OCI-LY3 (cell line): Measurements from ENCODE around the gene HPCAL1.

Experiments
- H2AFZ ChIP-seq: fragments of 200-600, 300-600 bp; shearing (Covaris generic); 2 replicates; pipeline ENCODE4 v1.6.0; 2014; ENCODE audit warnings: antibody characterized with exemption, low read depth, low read length
- H3K27ac ChIP-seq: fragments of 200-600, 300-600 bp; sonication (generic); 2 replicates; pipeline ENCODE4 v1.5.1; 2014; ENCODE audit warnings: mild to moderate bottlenecking, low read length, moderate library complexity, mixed read lengths
- H3K27me3 ChIP-seq: fragments of 200-600, 300-600 bp; sonication (generic); 2 replicates; pipeline ENCODE4 v1.6.1; 2014; ENCODE audit warnings: low read depth, low read length, mixed read lengths
- H3K36me3 ChIP-seq: fragments of 200-600, 300-600 bp; sonication (generic); replicated peaks from 2 replicates; pipeline ENCODE3; 2014; ENCODE audit warnings: low read depth, low read length, mixed read lengths
- H3K4me1 ChIP-seq: fragments of 300-600, 200-600 bp; sonication (generic); 2 replicates; pipeline ENCODE4 v1.6.1; 2014; ENCODE audit warnings: low read length, mixed read lengths
- H3K4me2 ChIP-seq: fragments of 200-600, 300-600 bp; sonication (generic); 2 replicates; pipeline ENCODE4 v1.6.1; 2014; ENCODE audit warnings: low read length, mixed read lengths
- H3K4me3 ChIP-seq: fragments of 300-600, 200-600 bp; sonication (generic); 2 replicates; pipeline ENCODE4 v1.5.1; 2014; ENCODE audit warnings: antibody characterized with exemption, mild to moderate bottlenecking, low read length, moderate library complexity
- H3K79me2 ChIP-seq: fragments of 300-600, 200-600 bp; shearing (Covaris generic); 2 replicates; pipeline ENCODE4 v1.6.1; 2014; ENCODE audit warnings: mild to moderate bottlenecking, low read length, mixed read lengths
- H3K9ac ChIP-seq: fragments of 300-600, 200-600 bp; shearing (Covaris generic); 2 replicates; pipeline ENCODE4 v1.6.0; 2014; ENCODE audit warnings: mild to moderate bottlenecking, low read length, moderate library complexity
- H3K9me3 ChIP-seq: fragments of 200-600, 300-600 bp; shearing (Covaris generic); 2 replicates; pipeline ENCODE4 v1.6.1; 2014; ENCODE audit warnings: low read length, mixed read lengths; ENCODE audit not compliant: insufficient read depth
- H4K20me1 ChIP-seq: fragments of 200-600, 300-600 bp; sonication (generic); 2 replicates; pipeline ENCODE4 v1.6.1; 2016; ENCODE audit warnings: low read length, mixed read lengths; ENCODE audit not compliant: insufficient read depth
- EZH2phosphoT487 ChIP-seq: fragments of 200-600 bp; shearing (Covaris generic); IDR thresholded peaks from 2 replicates; pipeline ENCODE4 v1.6.1; 2018; ENCODE audit warnings: antibody characterized with exemption, mixed run types, low read depth
- TF ChIP-seq, protein P1 (sequence below): fragments of 200-600, 300-600 bp; sonication (generic); IDR thresholded peaks from 2 replicates; pipeline ENCODE4 v1.5.1; 2014; ENCODE audit warnings: antibody characterized with exemption, low read length, low read depth

Gene HPCAL1

DNA sequence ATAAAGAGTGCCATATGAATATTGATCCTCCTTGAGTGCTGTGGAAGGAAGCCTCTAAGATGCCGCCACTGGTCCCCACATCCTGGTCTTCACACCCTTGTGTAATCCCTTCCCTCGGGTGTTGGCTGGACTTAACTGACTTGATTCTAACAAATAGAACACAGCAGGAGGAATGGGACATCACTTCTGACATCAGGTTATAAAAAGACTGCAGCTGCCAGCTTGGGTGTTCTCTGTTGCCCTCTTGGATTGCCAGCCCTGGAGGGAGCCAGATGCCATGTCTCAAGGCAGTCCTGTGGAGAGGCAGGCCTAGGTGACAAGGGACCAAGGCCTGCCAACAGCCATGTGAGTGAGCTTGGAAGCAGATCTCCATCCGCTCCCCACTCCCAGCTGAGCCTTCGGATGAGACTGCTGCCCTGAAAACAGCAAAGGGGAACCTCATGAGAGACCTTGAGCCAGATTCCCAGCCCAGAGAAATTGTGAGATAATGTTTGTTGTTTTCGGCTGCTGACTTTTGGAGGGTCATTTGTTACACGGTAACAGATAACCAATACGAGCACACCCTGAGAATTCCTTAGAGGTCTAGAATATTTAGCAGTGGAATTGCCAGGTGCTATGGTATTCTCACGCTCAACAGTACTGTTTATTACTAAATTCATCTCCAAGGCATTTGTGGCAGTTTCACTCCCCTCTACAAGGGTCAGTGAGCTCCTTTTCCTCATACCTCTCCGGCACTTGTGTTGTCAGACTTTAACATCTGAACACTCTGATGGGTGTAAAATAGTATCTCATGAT lies 32.5 kb downstream of the HPCAL1 start:
- Histone ChIP-seq H3K9me3 (no peaks in the 10 kb centered on the region), H3K79me2 (no peaks in the 10 kb centered on the region), H3K9ac (no peak overlapping the region), H2AFZ (no peak overlapping the region), H3K27me3 (peaks cover 4% of the 10 kb centered on the region; the same call in 1 of the 2 replicates), H4K20me1 (0 out of 2 replicates have a peak, but pooled peaks cover 3% of the 10 kb centered on the region), H3K36me3 (no peaks in the 10 kb centered on the region), H3K4me1 (peaks cover 23% of the 10 kb centered on the region), H3K4me2 (no peak overlapping the region), H3K27ac (no peak overlapping the region), H3K4me3 (no peak overlapping the region)
- TF ChIP-seq EZH2phosphoT487, result no peak
- TF ChIP-seq, protein P1, sequence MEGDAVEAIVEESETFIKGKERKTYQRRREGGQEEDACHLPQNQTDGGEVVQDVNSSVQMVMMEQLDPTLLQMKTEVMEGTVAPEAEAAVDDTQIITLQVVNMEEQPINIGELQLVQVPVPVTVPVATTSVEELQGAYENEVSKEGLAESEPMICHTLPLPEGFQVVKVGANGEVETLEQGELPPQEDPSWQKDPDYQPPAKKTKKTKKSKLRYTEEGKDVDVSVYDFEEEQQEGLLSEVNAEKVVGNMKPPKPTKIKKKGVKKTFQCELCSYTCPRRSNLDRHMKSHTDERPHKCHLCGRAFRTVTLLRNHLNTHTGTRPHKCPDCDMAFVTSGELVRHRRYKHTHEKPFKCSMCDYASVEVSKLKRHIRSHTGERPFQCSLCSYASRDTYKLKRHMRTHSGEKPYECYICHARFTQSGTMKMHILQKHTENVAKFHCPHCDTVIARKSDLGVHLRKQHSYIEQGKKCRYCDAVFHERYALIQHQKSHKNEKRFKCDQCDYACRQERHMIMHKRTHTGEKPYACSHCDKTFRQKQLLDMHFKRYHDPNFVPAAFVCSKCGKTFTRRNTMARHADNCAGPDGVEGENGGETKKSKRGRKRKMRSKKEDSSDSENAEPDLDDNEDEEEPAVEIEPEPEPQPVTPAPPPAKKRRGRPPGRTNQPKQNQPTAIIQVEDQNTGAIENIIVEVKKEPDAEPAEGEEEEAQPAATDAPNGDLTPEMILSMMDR, result no peak

DNA sequence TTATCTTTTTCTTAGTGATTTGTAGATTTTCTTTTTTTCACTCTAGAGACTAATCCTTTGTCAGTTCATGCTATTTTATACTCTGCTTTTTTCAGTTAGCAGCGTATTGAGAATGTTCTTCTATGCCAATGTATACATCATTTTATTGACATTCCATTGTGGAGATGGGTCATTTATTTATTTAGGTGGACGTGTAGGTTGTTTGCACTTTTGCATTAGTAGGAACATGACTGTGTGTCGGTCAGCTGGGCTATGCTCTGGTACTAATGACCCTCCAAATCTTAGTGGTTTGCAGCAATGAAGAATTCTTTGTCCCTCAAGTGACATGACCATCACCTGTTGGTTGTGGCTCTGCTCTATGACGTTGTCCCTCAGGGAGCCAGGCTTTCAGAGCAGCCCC lies 33.6 kb downstream of the HPCAL1 start:
- no peak overlapping the region for H3K4me2 ChIP-seq

DNA sequence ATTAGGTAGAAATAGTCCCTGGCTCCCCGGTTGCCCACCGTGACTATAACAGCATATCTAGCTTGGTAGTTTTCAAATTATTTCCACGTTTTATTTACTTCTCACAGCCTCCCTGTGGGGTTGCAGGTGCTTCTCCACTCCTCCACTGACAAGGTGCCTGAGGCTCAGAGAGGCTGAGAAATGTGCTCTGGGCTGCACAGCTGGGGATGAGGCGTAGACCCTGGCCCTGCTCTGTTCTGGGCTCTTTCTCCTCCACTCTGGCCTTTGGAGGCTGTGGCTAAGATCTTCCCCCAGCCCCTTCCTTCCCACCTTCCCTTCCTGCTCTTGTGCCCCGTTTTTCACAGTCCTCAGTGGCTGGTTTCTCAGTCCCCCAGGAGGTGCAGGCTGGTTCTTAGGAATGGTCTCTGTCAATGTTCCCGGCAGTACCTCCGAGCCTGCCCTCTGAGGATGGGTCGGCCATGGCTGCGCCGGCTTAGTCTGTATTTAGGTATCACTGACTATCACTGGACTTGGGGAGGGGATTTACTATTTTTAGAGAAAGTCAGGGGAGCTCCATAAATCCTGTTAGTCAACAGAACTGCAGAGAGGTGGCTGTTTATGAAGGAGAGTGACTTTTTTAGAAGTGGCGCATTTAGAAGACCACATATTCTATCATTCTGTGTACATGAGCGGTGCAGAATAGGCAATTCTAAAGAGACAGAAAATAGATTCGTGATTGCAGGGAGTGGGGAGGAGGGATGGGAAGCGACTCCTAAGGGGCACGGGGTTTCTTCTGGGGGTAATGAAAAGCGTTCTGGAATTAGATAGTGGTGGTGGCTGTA lies 35.0 kb downstream of the HPCAL1 start:
- H3K27ac ChIP-seq, result no peak overlapping the region
- no peaks in the 10 kb centered on the region for H3K79me2 ChIP-seq
- H2AFZ ChIP-seq, result no peak overlapping the region
- no peaks in the 10 kb centered on the region for H3K9me3 ChIP-seq
- no peaks in the 10 kb centered on the region for H3K36me3 ChIP-seq
- H3K27me3 ChIP-seq, result no peaks in the 10 kb centered on the region
- no peaks in the 10 kb centered on the region for H3K4me1 ChIP-seq
- no peak overlapping the region for H3K9ac ChIP-seq
- TF ChIP-seq EZH2phosphoT487, result no peak
- TF ChIP-seq, protein P1, result no peak
- 0 out of 2 replicates have a peak, but pooled peaks cover under 1% of the 10 kb centered on the region for H4K20me1 ChIP-seq
- no peak overlapping the region for H3K4me2 ChIP-seq
- H3K4me3 ChIP-seq, result no peak overlapping the region

More for the DNA sequence above, 33.6 kb downstream of the HPCAL1 start:
- H3K27me3 ChIP-seq, result peaks cover 3% of the 10 kb centered on the region; the same call in 1 of the 2 replicates
- H4K20me1 ChIP-seq, result 0 out of 2 replicates have a peak, but pooled peaks cover 3% of the 10 kb centered on the region
- H3K9ac ChIP-seq, result no peak overlapping the region
- no peaks in the 10 kb centered on the region for H3K36me3 ChIP-seq
- no peaks in the 10 kb centered on the region for H3K79me2 ChIP-seq
- H2AFZ ChIP-seq, result no peak overlapping the region
- no peak overlapping the region for H3K4me3 ChIP-seq
- no peak overlapping the region for H3K27ac ChIP-seq
- peaks cover 13% of the 10 kb centered on the region for H3K4me1 ChIP-seq
- no peak for TF ChIP-seq EZH2phosphoT487
- TF ChIP-seq, protein P1, result no peak
- no peaks in the 10 kb centered on the region for H3K9me3 ChIP-seq
